AG10803 (cell line): ENCODE results near the gene NDUFB10.

Experiments
- DNase-seq: peaks from one replicate; pipeline ENCODE4 v3.0.0; 2010; ENCODE audit warnings: low read depth
- H3K4me3 ChIP-seq: 2 replicates; pipeline ENCODE4 v1.5.1; 2011; ENCODE audit warnings: mild to moderate bottlenecking, low read length, control low read depth
- CTCF ChIP-seq: conservative IDR thresholded peaks from 2 replicates; pipeline ENCODE4 v1.5.1; 2011; ENCODE audit warnings: mild to moderate bottlenecking, low read length, control low read depth, inconsistent platforms

NDUFB10 gene

GRCh38 chr16:2001035-2001434, 41.7 kb downstream of the NDUFB10 start:
- no peak for TF ChIP-seq CTCF

GRCh38 chr16:2001456-2002355, 42.4 kb downstream of the NDUFB10 start:
- TF ChIP-seq CTCF: no peak
- no peak overlapping the region for H3K4me3 ChIP-seq
- no peak for DNase-seq

More at GRCh38 chr16:2001035-2001434, 41.7 kb downstream of the NDUFB10 start:
- no peak overlapping the region for H3K4me3 ChIP-seq
- no peak for DNase-seq

GRCh38 chr16:2002406-2003230, 43.3 kb downstream of the NDUFB10 start:
- TF ChIP-seq CTCF: no peak
- no peak overlapping the region for H3K4me3 ChIP-seq
- no peak for DNase-seq

GRCh38 chr16:2003231-2003826, 44.0 kb downstream of the NDUFB10 start:
- no peak for DNase-seq
- TF ChIP-seq CTCF: no peak
- H3K4me3 ChIP-seq: no peak overlapping the region

GRCh38 chr16:2003827-2004641, 44.7 kb downstream of the NDUFB10 start:
- no peak overlapping the region for H3K4me3 ChIP-seq
- TF ChIP-seq CTCF: peak; percentile 82
- DNase-seq: peak; percentile 80

- H3K4me3 ChIP-seq: no peak overlapping the region
- TF ChIP-seq CTCF: no peak
- DNase-seq: no peak
Observed at GRCh38 chr16:2004795-2005517, 45.6 kb downstream of the NDUFB10 start.
